Thyroid gland (tissue), 4 donors: Measurements from ENCODE around the gene SEC24D. TPM values are rescaled to one million over a fixed set of nuclear protein-coding genes. Genes with fewer than 3 reads are reported as not detected.
A peak's percentile ranks its signal among the peaks of the same experiment; 100 is the strongest.

Source experiments
- DNase-seq, 2 donors: peaks; one replicate each; pipeline ENCODE4 v3.0.0-alpha.2; 2019
- H3K27ac ChIP-seq, 3 donors: fragments of 200-600 bp; sonication (generic); 1 replicate in 2 of 3; 2 replicates in 1 of 3; pipeline ENCODE4 v1.5.1; 2016 to 2019; ENCODE audit warnings: mild to moderate bottlenecking in 1 of 3, moderate library complexity in 1 of 3
- H3K27me3 ChIP-seq: fragments of 200-600 bp; sonication (generic); one replicate; pipeline ENCODE4 v1.5.1; 2019
- H3K36me3 ChIP-seq, 2 donors: fragments of 200-600 bp; sonication (generic); one replicate each; pipeline ENCODE4 v1.5.1; 2016 to 2019
- H3K4me1 ChIP-seq, 2 donors: fragments of 200-600 bp; sonication (generic); one replicate each; pipeline ENCODE4 v1.5.1; 2017 to 2019
- H3K4me3 ChIP-seq, 3 donors: fragments of 200-600 bp; sonication (generic); replicated peaks in 1 of 3; 1 replicate in 2 of 3; 2 replicates in 1 of 3; pipeline ENCODE4 v1.5.1; 2016; ENCODE audit warnings: mild to moderate bottlenecking in 1 of 3
- H3K9me3 ChIP-seq: fragments of 200-600 bp; sonication (generic); one replicate; pipeline ENCODE4 v1.5.1; 2017
- CTCF ChIP-seq, 6 experiments: fragments of 200-600 bp in 3 of 6; fragments of 450-650 bp in 3 of 6; sonication (generic) in 3 of 6; IDR thresholded peaks; one replicate each; pipeline ENCODE4 v1.5.1; 2016 to 2019; ENCODE audit warnings: antibody characterized with exemption in 6 of 6, mild to moderate bottlenecking in 2 of 6, inconsistent platforms in 1 of 6, moderate library complexity in 1 of 6
- POLR2A ChIP-seq, 2 donors: fragments of 450-650 bp; IDR thresholded peaks; one replicate each; pipeline ENCODE4 v1.6.1; 2017; ENCODE audit warnings: antibody characterized with exemption in 2 of 2, mild to moderate bottlenecking in 2 of 2, moderate library complexity in 1 of 2
- WGBS, 2 donors: methylation state at CpG; one replicate each; pipeline ENCODE4 v1.1.5; 2017; 5-methylcytosine and 5-hydroxymethylcytosine counted together
- intact Hi-C: fragments of 100-400 bp; cut with DNase I; formaldehyde crosslinking; loops from one replicate; pipeline ENCODE4 v1.15.1; 2023
- total RNA-seq, 4 donors: library from RNA; depleted of rRNA; stranded (reverse); fragments of >200 nt; gene quantifications; one replicate each; pipeline ENCODE4 v1.2.3, GENCODE V29; 2016

SEC24D gene
- total RNA-seq, 4 donors from 2014 or later, result 56.3 to 120 (median 80.4) TPM

GRCh38 chr4:118746251-118746919 lies 89.5 kb downstream of the SEC24D start:
- intact Hi-C loops, result no loop called here
- Histone ChIP-seq H3K36me3 (peaks cover 18 to 28% of the 10 kb centered on the region in 2 donors), H3K4me1 (no peaks in the 10 kb centered on the region), H3K9me3 (no peaks in the 10 kb centered on the region), H3K27me3 (no peaks in the 10 kb centered on the region), H3K27ac (no peak overlapping the region), H3K4me3 (no peak overlapping the region)
- WGBS, 2 donors, result 58 to 71% methylated on average over 2 of the region's 2 CpGs
- TF ChIP-seq POLR2A (IDR thresholded peaks at IDR 0.05) (no peak), CTCF (IDR thresholded peaks at IDR 0.05) (no peak)
- no peak for DNase-seq

- Histone ChIP-seq H3K4me1 (no peaks in the 10 kb centered on the region), H3K27me3 (no peaks in the 10 kb centered on the region), H3K36me3 (peaks cover 16 to 26% of the 10 kb centered on the region in 2 donors), H3K27ac (no peak overlapping the region), H3K9me3 (no peaks in the 10 kb centered on the region), H3K4me3 (no peak overlapping the region)
- DNase-seq, result no peak
- WGBS, 2 donors, result 90 to 91% methylated on average over 3 of the region's 3 CpGs
- TF ChIP-seq POLR2A (IDR thresholded peaks at IDR 0.05) (no peak), CTCF (IDR thresholded peaks at IDR 0.05) (no peak)
- intact Hi-C loops, result no loop called here
Measured at GRCh38 chr4:118745357-118745756, 90.6 kb downstream of the SEC24D start.

- intact Hi-C loops, result no loop called here
Measured at GRCh38 chr4:118743867-118744266, 92.1 kb downstream of the SEC24D start.

GRCh38 chr4:118742050-118742449 lies 93.9 kb downstream of the SEC24D start:
- Histone ChIP-seq H3K9me3 (no peaks in the 10 kb centered on the region), H3K4me1 (no peaks in the 10 kb centered on the region), H3K27ac (no peak overlapping the region), H3K36me3 (peaks cover 31 to 54% of the 10 kb centered on the region in 2 donors), H3K4me3 (no peak overlapping the region), H3K27me3 (no peaks in the 10 kb centered on the region)
- TF ChIP-seq CTCF (IDR thresholded peaks at IDR 0.05) (no peak), POLR2A (IDR thresholded peaks at IDR 0.05) (no peak)
- intact Hi-C loops, result no loop called here
- DNase-seq, result no peak

More at GRCh38 chr4:118743867-118744266, 92.1 kb downstream of the SEC24D start:
- H3K27me3 ChIP-seq, result no peaks in the 10 kb centered on the region
- no peaks in the 10 kb centered on the region for H3K4me1 ChIP-seq
- H3K4me3 ChIP-seq, result no peak overlapping the region
- WGBS, 2 donors, result 84 to 89% methylated on average over 4 of the region's 4 CpGs
- no peaks in the 10 kb centered on the region for H3K9me3 ChIP-seq
- DNase-seq, result no peak
- no peak overlapping the region for H3K27ac ChIP-seq
- peaks cover 31 to 36% of the 10 kb centered on the region in 2 donors for H3K36me3 ChIP-seq
- TF ChIP-seq CTCF (IDR thresholded peaks at IDR 0.05) (no peak), POLR2A (IDR thresholded peaks at IDR 0.05) (no peak)

GRCh38 chr4:118741301-118741855 lies 94.5 kb downstream of the SEC24D start:
- H3K27me3 ChIP-seq, result no peaks in the 10 kb centered on the region
- H3K4me1 ChIP-seq, result no peaks in the 10 kb centered on the region
- DNase-seq, result no peak
- intact Hi-C loops, result no loop called here
- peaks cover 31 to 58% of the 10 kb centered on the region in 2 donors for H3K36me3 ChIP-seq
- TF ChIP-seq POLR2A (IDR thresholded peaks at IDR 0.05), result no peak
- TF ChIP-seq CTCF (IDR thresholded peaks at IDR 0.05), result no peak
- peak overlapping the region in 1 of 3 donors; percentile 44 for H3K27ac ChIP-seq
- WGBS, 2 donors, result 53 to 69% methylated on average over 6 of the region's 6 CpGs
- H3K9me3 ChIP-seq, result no peaks in the 10 kb centered on the region
- no peak overlapping the region for H3K4me3 ChIP-seq
